Measurements from ENCODE around the gene MRPS14. TPM values are rescaled to one million over a fixed set of nuclear protein-coding genes. Genes with fewer than 3 reads are reported as not detected.

The MRPS14 gene
- total RNA-seq, 2 donors from 2014 or later: 30.4 to 36.2 TPM

GRCh38 chr1:174967845-174968705, 55.1 kb downstream of the MRPS14 start:
- DNase-seq: no peak
- no peak overlapping the region for H3K4me3 ChIP-seq
- H3K4me1 ChIP-seq: peaks cover 17% of the 10 kb centered on the region
- TF ChIP-seq CTCF (IDR thresholded peaks at IDR 0.05): no peak
- no peaks in the 10 kb centered on the region for H3K27me3 ChIP-seq
- intact Hi-C loops (cut with DNase I): no loop called here
- H3K27ac ChIP-seq: peak overlapping the region; percentile 62
- peak overlapping the region in 1 of 2 donors; percentile 21 for H3K9ac ChIP-seq (ENCODE audit: low read depth in 2 of 2, low read length in 2 of 2)
- H3K36me3 ChIP-seq: no peaks in the 10 kb centered on the region
- H3K9me3 ChIP-seq: no peaks in the 10 kb centered on the region

GRCh38 chr1:174966008-174966572, 57.1 kb downstream of the MRPS14 start:
- TF ChIP-seq CTCF (IDR thresholded peaks at IDR 0.05): no peak
- no peaks in the 10 kb centered on the region for H3K9me3 ChIP-seq
- intact Hi-C loops (cut with DNase I): no loop called here
- no peaks in the 10 kb centered on the region for H3K36me3 ChIP-seq
- peaks cover 17% of the 10 kb centered on the region for H3K4me1 ChIP-seq
- DNase-seq: no peak
- peak overlapping the region; percentile 5 to 47 for H3K9ac ChIP-seq (ENCODE audit: low read depth in 2 of 2, low read length in 2 of 2)
- no peak overlapping the region for H3K4me3 ChIP-seq
- no peaks in the 10 kb centered on the region for H3K27me3 ChIP-seq
- peak overlapping the region; percentile 62 for H3K27ac ChIP-seq

GRCh38 chr1:174965362-174966007, 57.7 kb downstream of the MRPS14 start:
- TF ChIP-seq CTCF (IDR thresholded peaks at IDR 0.05): no peak
- peak overlapping the region; percentile 5 to 47 for H3K9ac ChIP-seq (ENCODE audit: low read depth in 2 of 2, low read length in 2 of 2)
- peaks cover 17% of the 10 kb centered on the region for H3K4me1 ChIP-seq
- intact Hi-C loops (cut with DNase I): no loop called here
- peak overlapping the region; percentile 62 for H3K27ac ChIP-seq
- peak; percentile 62 for DNase-seq
- no peaks in the 10 kb centered on the region for H3K36me3 ChIP-seq
- H3K4me3 ChIP-seq: no peak overlapping the region
- no peaks in the 10 kb centered on the region for H3K27me3 ChIP-seq
- no peaks in the 10 kb centered on the region for H3K9me3 ChIP-seq

- TF ChIP-seq CTCF (IDR thresholded peaks at IDR 0.05): no peak
- Histone ChIP-seq H3K9ac (ENCODE audit: low read depth in 2 of 2, low read length in 2 of 2) (peak overlapping the region; percentile 5 to 47), H3K27ac (peak overlapping the region; percentile 62), H3K9me3 (no peaks in the 10 kb centered on the region), H3K4me1 (peaks cover 17% of the 10 kb centered on the region), H3K4me3 (no peak overlapping the region), H3K27me3 (no peaks in the 10 kb centered on the region), H3K36me3 (no peaks in the 10 kb centered on the region)
- intact Hi-C loops (cut with DNase I): no loop called here
- peak; percentile 35 for DNase-seq
Measured at GRCh38 chr1:174964972-174965361, 58.3 kb downstream of the MRPS14 start.

GRCh38 chr1:174964261-174964971, 58.8 kb downstream of the MRPS14 start:
- Histone ChIP-seq H3K27me3 (no peaks in the 10 kb centered on the region), H3K36me3 (no peaks in the 10 kb centered on the region), H3K4me3 (no peak overlapping the region), H3K9me3 (no peaks in the 10 kb centered on the region), H3K27ac (peak overlapping the region; percentile 62), H3K4me1 (peaks cover 17% of the 10 kb centered on the region), H3K9ac (ENCODE audit: low read depth in 2 of 2, low read length in 2 of 2) (peak overlapping the region in 1 of 2 donors; percentile 27)
- intact Hi-C loops (cut with DNase I): no loop called here
- no peak for TF ChIP-seq CTCF (IDR thresholded peaks at IDR 0.05)
- peak; percentile 33 for DNase-seq

Measured in colonic mucosa (tissue), 4 donors.